Chondrocyte (in vitro differentiated cells): Measurements from ENCODE around the gene PDE4D. TPM values are rescaled to one million over a fixed set of nuclear protein-coding genes. Genes with fewer than 3 reads are reported as not detected.
A peak's percentile ranks its signal among the peaks of the same experiment; 100 is the strongest.

Experiments
- DNase-seq: peaks from one replicate; pipeline ENCODE4 v3.0.0; 2021; ENCODE audit warnings: mixed read lengths, low spot score
- H3K27ac Mint-ChIP-seq: one replicate; pipeline ENCODE4 v1.8.0; 2021; ENCODE audit warnings: mild to moderate bottlenecking, moderate library complexity, mixed read lengths; ENCODE audit not compliant: unreplicated experiment
- H3K27me3 Mint-ChIP-seq: 2 replicates; pipeline ENCODE4 v1.8.0; 2021; ENCODE audit warnings: low read depth, mixed read lengths
- H3K36me3 Mint-ChIP-seq: 2 replicates; pipeline ENCODE4 v1.8.0; 2021; ENCODE audit warnings: low read depth, mixed read lengths
- H3K4me1 Mint-ChIP-seq: 2 replicates; pipeline ENCODE4 v1.8.0; 2021; ENCODE audit warnings: low read depth, mild to moderate bottlenecking, mixed read lengths
- H3K4me3 Mint-ChIP-seq: one replicate; pipeline ENCODE4 v1.8.0; 2021; ENCODE audit warnings: mild to moderate bottlenecking, moderate library complexity, mixed read lengths; ENCODE audit not compliant: unreplicated experiment
- H3K9me3 Mint-ChIP-seq: 2 replicates; pipeline ENCODE4 v1.8.0; 2021; ENCODE audit warnings: low read depth, mixed read lengths
- total RNA-seq: library from RNA; stranded (reverse); gene quantifications from 3 replicates; pipeline ENCODE4 v1.2.1, GENCODE V29; 2021
- TF ChIP-seq, protein P1 (sequence below): fragments of 200-600 bp; sonication (generic); IDR thresholded peaks from 2 replicates; pipeline ENCODE4 v1.5.0; 2021; ENCODE audit warnings: antibody characterized with exemption, mild to moderate bottlenecking, moderate library complexity

PDE4D gene
- total RNA-seq, 1 donor from 2014 or later: 21.1 TPM

DNA sequence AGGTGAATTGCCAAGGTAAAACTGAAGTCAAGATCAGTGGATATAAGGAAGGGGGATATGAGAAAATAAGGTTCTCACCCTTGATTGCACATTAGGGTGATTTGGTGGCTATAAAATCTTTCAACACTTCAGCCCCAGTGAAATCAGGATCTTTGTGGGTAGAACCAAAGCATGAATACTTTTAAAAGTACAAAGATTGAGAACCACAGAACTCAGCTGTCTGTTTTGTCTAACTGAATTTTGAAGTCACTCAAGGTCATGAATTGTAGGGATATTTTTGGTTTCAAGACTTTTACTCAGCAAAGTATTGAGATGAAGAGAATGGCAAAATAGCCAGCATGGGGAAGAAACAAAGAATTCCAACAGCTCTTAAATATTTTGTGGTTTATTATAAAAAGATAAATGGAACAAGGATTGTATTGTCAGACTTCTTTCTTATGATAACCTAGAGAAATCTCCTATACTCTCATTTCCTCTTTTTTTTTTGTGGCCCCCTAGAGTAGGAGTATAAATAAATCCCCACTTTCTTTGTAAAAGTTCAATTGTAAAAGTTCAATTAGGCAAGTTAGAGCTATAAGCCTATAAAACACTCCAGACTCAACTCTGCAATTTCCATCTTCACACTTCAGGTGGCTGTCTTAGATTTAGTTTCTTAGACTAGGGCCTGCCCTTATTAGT, 272.9 kb downstream of the PDE4D start:
- TF ChIP-seq, protein P1, sequence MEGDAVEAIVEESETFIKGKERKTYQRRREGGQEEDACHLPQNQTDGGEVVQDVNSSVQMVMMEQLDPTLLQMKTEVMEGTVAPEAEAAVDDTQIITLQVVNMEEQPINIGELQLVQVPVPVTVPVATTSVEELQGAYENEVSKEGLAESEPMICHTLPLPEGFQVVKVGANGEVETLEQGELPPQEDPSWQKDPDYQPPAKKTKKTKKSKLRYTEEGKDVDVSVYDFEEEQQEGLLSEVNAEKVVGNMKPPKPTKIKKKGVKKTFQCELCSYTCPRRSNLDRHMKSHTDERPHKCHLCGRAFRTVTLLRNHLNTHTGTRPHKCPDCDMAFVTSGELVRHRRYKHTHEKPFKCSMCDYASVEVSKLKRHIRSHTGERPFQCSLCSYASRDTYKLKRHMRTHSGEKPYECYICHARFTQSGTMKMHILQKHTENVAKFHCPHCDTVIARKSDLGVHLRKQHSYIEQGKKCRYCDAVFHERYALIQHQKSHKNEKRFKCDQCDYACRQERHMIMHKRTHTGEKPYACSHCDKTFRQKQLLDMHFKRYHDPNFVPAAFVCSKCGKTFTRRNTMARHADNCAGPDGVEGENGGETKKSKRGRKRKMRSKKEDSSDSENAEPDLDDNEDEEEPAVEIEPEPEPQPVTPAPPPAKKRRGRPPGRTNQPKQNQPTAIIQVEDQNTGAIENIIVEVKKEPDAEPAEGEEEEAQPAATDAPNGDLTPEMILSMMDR: no peak
- Mint-ChIP-seq H3K27me3 (no peaks in the 10 kb centered on the region), H3K4me3 (no peak overlapping the region), H3K27ac (no peak overlapping the region), H3K36me3 (no peaks in the 10 kb centered on the region), H3K9me3 (no peaks in the 10 kb centered on the region), H3K4me1 (peaks cover 32% of the 10 kb centered on the region)
- no peak for DNase-seq

DNA sequence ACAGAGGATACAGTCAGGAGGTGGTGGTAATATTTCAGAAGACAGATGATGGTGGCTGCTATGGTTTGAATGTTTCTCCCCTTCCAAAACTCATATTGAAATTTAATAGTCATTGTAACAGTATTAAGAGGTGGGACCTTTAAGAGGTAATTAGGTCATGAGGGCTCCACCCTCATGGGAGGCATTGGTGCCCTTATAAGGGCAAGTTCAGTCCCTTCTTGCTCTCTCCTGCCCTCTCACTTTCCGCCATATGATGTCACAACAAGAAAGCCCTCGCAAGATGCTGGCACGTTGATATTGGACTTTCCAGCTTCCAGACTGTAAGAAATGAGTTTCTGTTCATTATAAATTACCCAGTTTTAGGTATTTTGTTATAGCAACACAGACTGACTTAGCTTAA, 274.9 kb downstream of the PDE4D start:
- TF ChIP-seq, protein P1: no peak
- Mint-ChIP-seq H3K4me1 (peaks cover 39% of the 10 kb centered on the region), H3K36me3 (no peaks in the 10 kb centered on the region), H3K9me3 (no peaks in the 10 kb centered on the region), H3K27me3 (no peaks in the 10 kb centered on the region), H3K4me3 (no peak overlapping the region), H3K27ac (no peak overlapping the region)
- DNase-seq: no peak

DNA sequence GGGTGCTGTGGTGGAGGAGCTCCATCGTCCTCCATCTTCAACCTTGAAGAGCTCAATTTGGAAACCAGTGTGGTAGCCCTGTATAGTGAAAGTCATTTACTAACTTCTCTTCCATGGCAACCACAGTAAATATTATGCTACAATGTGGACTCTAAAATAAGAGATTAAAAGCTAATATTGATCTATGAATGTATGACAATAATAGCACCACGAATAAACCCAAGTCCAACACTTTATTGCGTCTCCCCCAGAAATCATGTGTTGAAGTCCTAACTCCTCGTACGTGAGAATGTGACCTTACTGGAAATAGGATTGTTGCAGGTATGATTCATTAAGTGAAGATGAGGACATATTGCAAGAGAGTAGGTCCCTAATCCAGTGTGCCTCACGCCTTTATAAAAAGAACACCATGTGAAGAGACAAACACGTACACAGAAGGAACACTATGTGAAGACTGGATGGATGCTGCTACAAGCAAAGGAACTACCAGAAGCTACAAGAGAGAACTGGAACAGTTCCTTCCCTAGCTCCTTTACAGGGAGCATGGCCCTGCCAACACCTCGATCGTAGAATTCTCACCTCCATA, 276.2 kb downstream of the PDE4D start:
- TF ChIP-seq, protein P1: no peak
- H3K4me1 Mint-ChIP-seq: peaks cover 36% of the 10 kb centered on the region
- H3K36me3 Mint-ChIP-seq: no peaks in the 10 kb centered on the region
- no peaks in the 10 kb centered on the region for H3K9me3 Mint-ChIP-seq
- DNase-seq: no peak
- H3K27ac Mint-ChIP-seq: no peak overlapping the region
- no peaks in the 10 kb centered on the region for H3K27me3 Mint-ChIP-seq
- H3K4me3 Mint-ChIP-seq: no peak overlapping the region

DNA sequence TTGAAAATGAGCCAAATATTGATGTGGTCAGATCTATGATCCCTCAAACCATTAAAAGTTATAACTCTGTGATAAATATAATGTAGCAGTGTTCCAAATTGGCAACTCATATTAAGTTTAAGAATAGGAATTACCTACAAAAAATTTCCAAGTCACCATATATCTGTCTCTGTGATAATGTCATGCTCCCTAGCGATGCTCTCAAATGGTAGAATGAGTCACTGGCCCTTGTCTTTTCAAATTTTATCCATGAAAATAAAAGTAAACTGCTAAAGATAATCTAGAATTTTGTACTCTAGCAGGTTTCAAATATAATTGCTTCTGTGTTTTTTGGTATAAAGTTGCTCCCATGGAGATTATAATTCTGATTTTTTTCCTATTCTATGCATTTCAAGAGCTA, 277.1 kb downstream of the PDE4D start:
- no peaks in the 10 kb centered on the region for H3K27me3 Mint-ChIP-seq
- peaks cover 34% of the 10 kb centered on the region for H3K4me1 Mint-ChIP-seq
- no peaks in the 10 kb centered on the region for H3K9me3 Mint-ChIP-seq
- H3K27ac Mint-ChIP-seq: peak overlapping the region; percentile 9
- TF ChIP-seq, protein P1: no peak
- H3K4me3 Mint-ChIP-seq: no peak overlapping the region
- no peak for DNase-seq
- no peaks in the 10 kb centered on the region for H3K36me3 Mint-ChIP-seq

DNA sequence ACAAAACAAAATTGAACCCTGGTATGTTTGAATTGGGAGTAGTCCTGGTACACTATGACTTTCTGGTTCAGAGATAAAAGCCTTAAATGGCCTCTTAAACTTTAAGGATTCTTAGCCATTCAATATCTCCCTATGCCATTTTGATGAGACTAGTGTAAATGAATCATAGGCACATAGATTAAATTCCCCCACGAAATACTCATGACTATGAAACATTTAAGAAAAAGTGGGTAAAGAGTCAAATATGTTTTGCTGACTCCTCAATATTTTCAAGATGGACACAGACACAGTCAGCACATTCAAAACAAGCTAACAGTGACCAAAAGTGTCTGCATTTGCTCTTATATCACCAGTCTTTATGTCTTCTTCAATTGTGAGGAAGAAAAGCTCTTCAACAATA, 278.3 kb downstream of the PDE4D start:
- no peaks in the 10 kb centered on the region for H3K9me3 Mint-ChIP-seq
- H3K36me3 Mint-ChIP-seq: no peaks in the 10 kb centered on the region
- H3K27ac Mint-ChIP-seq: peak overlapping the region; percentile 59
- TF ChIP-seq, protein P1: no peak
- H3K4me1 Mint-ChIP-seq: peaks cover 26% of the 10 kb centered on the region
- no peaks in the 10 kb centered on the region for H3K27me3 Mint-ChIP-seq
- no peak overlapping the region for H3K4me3 Mint-ChIP-seq
- DNase-seq: no peak
